CD4-positive, CD25-positive, alpha-beta regulatory T cell (primary cell): ENCODE results near the gene AFAP1L1. TPM values are rescaled to one million over a fixed set of nuclear protein-coding genes. Genes with fewer than 3 reads are reported as not detected.
A peak's percentile ranks its signal among the peaks of the same experiment; 100 is the strongest.

Experiments
- ATAC-seq, 2 donors: fragments of 150-1000 bp; cut with Tn5 transposase; one replicate each; pipeline ENCODE4 v1.10.0; 2021; ENCODE audit warnings: low read depth in 2 of 2, moderate number of reproducible peaks in 2 of 2, moderate library complexity in 1 of 2
- DNase-seq, 3 donors: peaks; one replicate each; pipeline versions ENCODE4 v3.0.0 to v3.0.0-alpha.2; 2012 to 2022; ENCODE audit warnings: mixed read lengths in 1 of 3
- H3K27ac ChIP-seq: one replicate; pipeline ENCODE4 v1.7.0; 2013; ENCODE audit warnings: mild to moderate bottlenecking, low read length; ENCODE audit not compliant: insufficient read depth, poor library complexity, severe bottlenecking
- H3K27me3 ChIP-seq: one replicate; pipeline ENCODE4 v1.7.0; 2013; ENCODE audit warnings: low read length; ENCODE audit not compliant: control insufficient read depth, insufficient read depth
- H3K36me3 ChIP-seq: one replicate; pipeline ENCODE4 v1.7.0; 2013; ENCODE audit warnings: mild to moderate bottlenecking, low read length, moderate library complexity; ENCODE audit not compliant: control insufficient read depth, insufficient read depth
- H3K4me1 ChIP-seq: 2 replicates; pipeline ENCODE4 v1.7.0; 2013; ENCODE audit warnings: mild to moderate bottlenecking, low read length; ENCODE audit not compliant: insufficient read depth, control insufficient read depth, poor library complexity, severe bottlenecking
- H3K4me3 ChIP-seq: one replicate; pipeline ENCODE4 v1.7.0; 2013; ENCODE audit warnings: low read depth, mild to moderate bottlenecking, low read length, moderate library complexity
- H3K9me3 ChIP-seq, 2 experiments: 1 replicate in 1 of 2; 2 replicates in 1 of 2; pipeline ENCODE4 v1.7.0; 2013; ENCODE audit warnings: low read length in 2 of 2, mild to moderate bottlenecking in 1 of 2, moderate library complexity in 1 of 2; ENCODE audit not compliant: control insufficient read depth in 2 of 2
- H3K27ac Mint-ChIP-seq, 3 donors: one replicate each; pipeline ENCODE4 v1.8.0; 2020 to 2022; ENCODE audit warnings: mild to moderate bottlenecking in 3 of 3, mixed read lengths in 3 of 3, moderate library complexity in 2 of 3
- H3K27me3 Mint-ChIP-seq: one replicate; pipeline ENCODE4 v1.8.0; 2022; ENCODE audit warnings: mild to moderate bottlenecking, mixed read lengths
- H3K36me3 Mint-ChIP-seq: one replicate; pipeline ENCODE4 v1.8.0; 2020; ENCODE audit warnings: mixed read lengths
- H3K4me1 Mint-ChIP-seq, 4 donors: one replicate each; pipeline ENCODE4 v1.8.0; 2020 to 2022; ENCODE audit warnings: mixed read lengths in 4 of 4, mild to moderate bottlenecking in 1 of 4
- H3K4me3 Mint-ChIP-seq, 4 donors: one replicate each; pipeline ENCODE4 v1.8.0; 2020 to 2022; ENCODE audit warnings: mild to moderate bottlenecking in 4 of 4, mixed read lengths in 4 of 4, moderate library complexity in 3 of 4
- H3K9me3 Mint-ChIP-seq, 7 donors: one replicate each; pipeline ENCODE4 v1.8.0; 2020 to 2022; ENCODE audit warnings: mixed read lengths in 7 of 7, mild to moderate bottlenecking in 3 of 7, moderate library complexity in 2 of 7
- polyA plus RNA-seq, 4 donors: library from polyadenylated mRNA; unstranded; fragments of 300-500 nt; fragmentation: Illumina TruSeq; gene quantifications; one replicate each; pipeline ENCODE4 v1.2.3, GENCODE V29; 2021
- total RNA-seq: library from RNA; stranded (reverse); gene quantifications from one replicate; pipeline ENCODE4 v1.2.3, GENCODE V29; 2022

Gene AFAP1L1
- total and polyA plus RNA-seq, 5 donors from 2014 or later: 0.14 TPM; not detected in 4

- H3K4me1 ChIP-seq: no peaks in the 10 kb centered on the region
- no peaks in the 10 kb centered on the region for H3K36me3 ChIP-seq
- H3K27ac ChIP-seq: no peak overlapping the region
- DNase-seq (no peak), ATAC-seq (no peak)
- Mint-ChIP-seq H3K4me3 (no peak overlapping the region), H3K27ac (no peak overlapping the region), H3K4me1 (no peaks in the 10 kb centered on the region), H3K27me3 (peaks cover 10% of the 10 kb centered on the region), H3K9me3 (peaks cover 0 to 4% (median 0%) of the 10 kb centered on the region in 7 donors), H3K36me3 (no peaks in the 10 kb centered on the region)
- no peaks in the 10 kb centered on the region for H3K9me3 ChIP-seq
- H3K27me3 ChIP-seq: no peaks in the 10 kb centered on the region
- H3K4me3 ChIP-seq: no peak overlapping the region
These were observed 62.2 kb downstream of the AFAP1L1 start for GRCh38 chr5:149333711-149334443.

GRCh38 chr5:149337736-149338135 is 66.1 kb downstream of the AFAP1L1 start:
- H3K4me1 Mint-ChIP-seq: peaks cover 0 to 2% (median under 1%) of the 10 kb centered on the region in 4 donors
- H3K9me3 Mint-ChIP-seq: peaks cover 0 to 4% (median 0%) of the 10 kb centered on the region in 7 donors
- no peaks in the 10 kb centered on the region for H3K36me3 ChIP-seq
- no peaks in the 10 kb centered on the region for H3K36me3 Mint-ChIP-seq
- no peak for ATAC-seq
- DNase-seq: no peak
- H3K4me1 ChIP-seq: no peaks in the 10 kb centered on the region
- H3K4me3 ChIP-seq: no peak overlapping the region
- H3K27ac ChIP-seq: no peak overlapping the region
- no peaks in the 10 kb centered on the region for H3K9me3 ChIP-seq
- H3K27me3 ChIP-seq: no peaks in the 10 kb centered on the region
- peaks cover 6% of the 10 kb centered on the region for H3K27me3 Mint-ChIP-seq
- H3K4me3 Mint-ChIP-seq: no peak overlapping the region
- H3K27ac Mint-ChIP-seq: no peak overlapping the region

GRCh38 chr5:149338364-149338763 is 66.7 kb downstream of the AFAP1L1 start:
- H3K27me3 ChIP-seq: no peaks in the 10 kb centered on the region
- no peak overlapping the region for H3K27ac Mint-ChIP-seq
- H3K36me3 Mint-ChIP-seq: no peaks in the 10 kb centered on the region
- H3K36me3 ChIP-seq: no peaks in the 10 kb centered on the region
- no peak for DNase-seq
- no peak overlapping the region for H3K4me3 ChIP-seq
- H3K4me1 Mint-ChIP-seq: peaks cover 0 to 8% (median 2%) of the 10 kb centered on the region in 4 donors
- H3K9me3 Mint-ChIP-seq: peaks cover 0 to 4% (median 0%) of the 10 kb centered on the region in 7 donors
- no peak overlapping the region for H3K27ac ChIP-seq
- no peak overlapping the region for H3K4me3 Mint-ChIP-seq
- no peak for ATAC-seq
- H3K9me3 ChIP-seq: no peaks in the 10 kb centered on the region
- H3K27me3 Mint-ChIP-seq: peaks cover 6% of the 10 kb centered on the region
- H3K4me1 ChIP-seq: no peaks in the 10 kb centered on the region

- no peak overlapping the region for H3K4me3 Mint-ChIP-seq
- Histone ChIP-seq H3K36me3 (no peaks in the 10 kb centered on the region), H3K4me1 (peaks cover 18% of the 10 kb centered on the region), H3K4me3 (no peak overlapping the region), H3K27me3 (no peaks in the 10 kb centered on the region), H3K27ac (no peak overlapping the region), H3K9me3 (no peaks in the 10 kb centered on the region)
- H3K36me3 Mint-ChIP-seq: no peaks in the 10 kb centered on the region
- no peak for DNase-seq
- H3K27ac Mint-ChIP-seq: peak overlapping the region in 1 of 3 donors; percentile 21
- H3K9me3 Mint-ChIP-seq: peaks cover 0 to 4% (median 0%) of the 10 kb centered on the region in 7 donors
- peaks cover 16 to 28% (median 19%) of the 10 kb centered on the region in 4 donors for H3K4me1 Mint-ChIP-seq
- H3K27me3 Mint-ChIP-seq: peaks cover 6% of the 10 kb centered on the region
- no peak for ATAC-seq
These were observed 69.3 kb downstream of the AFAP1L1 start for GRCh38 chr5:149340920-149341319.

GRCh38 chr5:149341876-149342275 is 70.2 kb downstream of the AFAP1L1 start:
- Histone ChIP-seq H3K4me3 (no peak overlapping the region), H3K4me1 (peaks cover 20% of the 10 kb centered on the region), H3K9me3 (no peaks in the 10 kb centered on the region), H3K27me3 (no peaks in the 10 kb centered on the region), H3K27ac (no peak overlapping the region), H3K36me3 (no peaks in the 10 kb centered on the region)
- H3K27me3 Mint-ChIP-seq: peaks cover 6% of the 10 kb centered on the region
- no peaks in the 10 kb centered on the region for H3K36me3 Mint-ChIP-seq
- ATAC-seq (no peak), DNase-seq (no peak)
- peaks cover 0 to 4% (median 0%) of the 10 kb centered on the region in 7 donors for H3K9me3 Mint-ChIP-seq
- peaks cover 18 to 33% (median 23%) of the 10 kb centered on the region in 4 donors for H3K4me1 Mint-ChIP-seq
- no peak overlapping the region for H3K4me3 Mint-ChIP-seq
- peak overlapping the region in 1 of 3 donors; percentile 17 for H3K27ac Mint-ChIP-seq

GRCh38 chr5:149344151-149344550 is 72.5 kb downstream of the AFAP1L1 start:
- peak overlapping the region; percentile 28 to 96 (median 89) for H3K27ac Mint-ChIP-seq
- Histone ChIP-seq H3K9me3 (no peaks in the 10 kb centered on the region), H3K36me3 (peaks cover 3% of the 10 kb centered on the region), H3K27ac (peak overlapping the region; percentile 84), H3K27me3 (no peaks in the 10 kb centered on the region), H3K4me3 (no peak overlapping the region), H3K4me1 (peaks cover 43% of the 10 kb centered on the region)
- peaks cover 30 to 50% (median 41%) of the 10 kb centered on the region in 4 donors for H3K4me1 Mint-ChIP-seq
- peaks cover 0 to 2% (median 0%) of the 10 kb centered on the region in 7 donors for H3K9me3 Mint-ChIP-seq
- H3K27me3 Mint-ChIP-seq: no peaks in the 10 kb centered on the region
- ATAC-seq (no peak), DNase-seq (peak in 1 of 3 donors; percentile 44)
- peak overlapping the region; percentile 49 to 97 (median 69) for H3K4me3 Mint-ChIP-seq
- H3K36me3 Mint-ChIP-seq: peaks cover 17% of the 10 kb centered on the region

GRCh38 chr5:149345147-149345891 is 73.7 kb downstream of the AFAP1L1 start, which contains the start of gene GRPEL2:
Gene GRPEL2, plus strand, starts transcription at chr5:149345499. Its CDS starts 41 bp downstream, at chr5:149345540.
- Histone ChIP-seq H3K9me3 (no peaks in the 10 kb centered on the region), H3K36me3 (peaks cover 14% of the 10 kb centered on the region), H3K27ac (peak within 1 kb of the TSS; percentile 84), H3K27me3 (no peaks in the 10 kb centered on the region), H3K4me3 (peak within 1 kb of the TSS; percentile 100), H3K4me1 (peaks cover 55% of the 10 kb centered on the region)
- Mint-ChIP-seq H3K27me3 (no peaks in the 10 kb centered on the region), H3K4me1 (peaks cover 30 to 60% (median 51%) of the 10 kb centered on the region in 4 donors), H3K4me3 (peak within 1 kb of the TSS; percentile 87 to 97 (median 94)), H3K9me3 (peaks cover 0 to 2% (median 0%) of the 10 kb centered on the region in 7 donors), H3K27ac (peak within 1 kb of the TSS; percentile 87 to 96 (median 89)), H3K36me3 (peaks cover 27% of the 10 kb centered on the region)
- DNase-seq (peak; percentile 81 to 97 (median 84)), ATAC-seq (peak; percentile 65 to 70)
